ENCODE results near the gene RNASEH2B. TPM values are rescaled to one million over a fixed set of nuclear protein-coding genes. Genes with fewer than 3 reads are reported as not detected.

The RNASEH2B gene
- total RNA-seq, 2 experiments from 2014 or later, result 68.4 to 81.3 TPM

DNA sequence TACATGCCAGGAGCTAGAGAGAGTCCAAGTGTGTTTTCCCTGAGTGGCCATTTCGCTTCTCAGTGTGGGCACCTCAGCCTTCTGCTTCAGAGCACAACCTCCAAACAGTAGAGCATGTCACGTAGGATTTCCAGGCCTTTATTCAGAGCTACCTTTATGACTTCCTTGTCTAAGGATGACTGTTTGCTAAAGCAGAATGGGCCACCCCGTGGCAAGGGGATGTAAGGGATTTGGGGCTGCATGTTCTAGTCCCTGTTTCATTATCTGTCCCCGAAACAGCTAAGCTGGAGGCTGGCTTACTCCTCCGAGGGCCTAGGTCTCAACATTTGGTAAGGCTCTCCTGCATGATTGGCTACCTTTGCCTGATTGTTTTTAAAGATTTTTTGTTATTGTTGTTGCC is 6.0 kb downstream of the RNASEH2B start:
- Mint-ChIP-seq H3K4me3 (no peak overlapping the region), H3K27me3 (no peaks in the 10 kb centered on the region), H3K4me1 (peaks cover 71% of the 10 kb centered on the region), H3K36me3 (peaks cover 35% of the 10 kb centered on the region), H3K27ac (no peak overlapping the region), H3K9me3 (no peaks in the 10 kb centered on the region)
- peak; percentile 15 for DNase-seq

GRCh38 chr13:50916701-50917184 is 7.2 kb downstream of the RNASEH2B start:
- Mint-ChIP-seq H3K27ac (peak overlapping the region; percentile 77), H3K9me3 (peaks cover under 1% of the 10 kb centered on the region), H3K36me3 (peaks cover 40% of the 10 kb centered on the region), H3K4me3 (no peak overlapping the region), H3K27me3 (no peaks in the 10 kb centered on the region), H3K4me1 (peaks cover 66% of the 10 kb centered on the region)
- DNase-seq, result no peak

DNA sequence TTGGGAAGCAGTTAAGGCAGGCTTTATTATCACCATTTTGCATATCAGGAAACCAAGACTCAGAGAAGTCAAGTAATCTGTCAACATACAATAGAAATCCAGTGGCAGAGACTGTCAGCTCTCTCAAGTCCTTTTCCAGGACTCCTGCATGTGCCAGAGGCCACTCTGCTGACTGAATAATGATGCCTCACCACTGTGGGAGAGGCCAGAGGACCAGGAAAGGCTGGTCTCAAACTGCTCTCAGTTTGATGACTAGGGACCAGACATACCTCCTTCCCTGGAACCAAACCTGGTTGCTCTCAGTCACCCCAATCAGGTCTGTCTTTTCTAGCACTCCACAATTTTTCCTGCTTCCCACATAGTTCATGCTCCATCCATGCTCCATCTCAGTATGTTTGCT is 8.0 kb downstream of the RNASEH2B start:
- peaks cover 48% of the 10 kb centered on the region for H3K36me3 Mint-ChIP-seq
- no peak overlapping the region for H3K27ac Mint-ChIP-seq
- peaks cover 59% of the 10 kb centered on the region for H3K4me1 Mint-ChIP-seq
- no peak for DNase-seq
- H3K9me3 Mint-ChIP-seq, result peaks cover 9% of the 10 kb centered on the region
- H3K27me3 Mint-ChIP-seq, result no peaks in the 10 kb centered on the region
- no peak overlapping the region for H3K4me3 Mint-ChIP-seq

DNA sequence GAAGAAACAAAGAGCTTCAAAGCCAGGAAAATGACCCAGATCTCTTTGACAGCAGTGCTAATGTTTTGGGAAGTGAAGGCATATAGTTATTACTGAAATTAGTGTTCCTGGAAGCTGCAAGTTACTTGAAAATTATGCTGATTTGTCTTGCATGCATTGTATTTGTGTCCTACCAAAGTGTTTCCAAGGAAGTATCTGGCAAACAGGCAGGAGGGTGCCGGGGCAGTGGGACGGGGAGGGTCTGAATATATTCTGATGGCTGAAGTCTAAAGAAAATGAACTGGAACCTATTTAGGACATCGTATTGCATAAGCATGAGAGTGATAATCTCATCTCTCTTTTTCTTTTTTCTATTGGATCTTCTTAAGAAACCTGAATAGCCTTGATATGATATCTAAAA is 9.0 kb downstream of the RNASEH2B start:
- H3K36me3 Mint-ChIP-seq, result peaks cover 58% of the 10 kb centered on the region
- H3K4me1 Mint-ChIP-seq, result peaks cover 54% of the 10 kb centered on the region
- no peak overlapping the region for H3K4me3 Mint-ChIP-seq
- no peak overlapping the region for H3K27ac Mint-ChIP-seq
- no peak for DNase-seq
- peaks cover 19% of the 10 kb centered on the region for H3K9me3 Mint-ChIP-seq
- H3K27me3 Mint-ChIP-seq, result no peaks in the 10 kb centered on the region

DNA sequence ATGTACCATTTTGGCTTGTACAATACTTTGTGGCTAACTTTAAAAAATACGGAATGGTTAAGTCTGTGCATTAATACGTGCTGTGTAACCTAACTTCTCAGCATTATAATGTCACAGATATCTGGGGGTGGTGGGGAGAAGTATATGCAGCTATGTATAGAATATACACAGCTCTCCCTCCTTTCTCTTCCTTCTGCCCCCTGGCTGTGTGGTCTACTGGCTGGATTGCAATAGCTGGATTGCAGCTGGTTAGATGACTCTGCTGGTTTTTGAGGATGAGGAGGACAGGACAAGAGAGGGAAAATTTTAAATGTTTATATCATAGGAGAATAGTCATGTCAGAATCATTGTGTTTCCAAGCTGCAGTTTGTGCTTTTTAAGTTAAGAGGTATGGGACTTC is 9.7 kb downstream of the RNASEH2B start:
- peaks cover 49% of the 10 kb centered on the region for H3K4me1 Mint-ChIP-seq
- H3K27ac Mint-ChIP-seq, result no peak overlapping the region
- H3K27me3 Mint-ChIP-seq, result no peaks in the 10 kb centered on the region
- peaks cover 64% of the 10 kb centered on the region for H3K36me3 Mint-ChIP-seq
- peaks cover 23% of the 10 kb centered on the region for H3K9me3 Mint-ChIP-seq
- H3K4me3 Mint-ChIP-seq, result no peak overlapping the region
- no peak for DNase-seq

- Mint-ChIP-seq H3K27ac (no peak overlapping the region), H3K4me3 (no peak overlapping the region), H3K4me1 (peaks cover 37% of the 10 kb centered on the region), H3K36me3 (peaks cover 66% of the 10 kb centered on the region), H3K9me3 (peaks cover 29% of the 10 kb centered on the region), H3K27me3 (no peaks in the 10 kb centered on the region)
- no peak for DNase-seq
Measured at GRCh38 chr13:50921706-50922105, 12.1 kb downstream of the RNASEH2B start.

DNA sequence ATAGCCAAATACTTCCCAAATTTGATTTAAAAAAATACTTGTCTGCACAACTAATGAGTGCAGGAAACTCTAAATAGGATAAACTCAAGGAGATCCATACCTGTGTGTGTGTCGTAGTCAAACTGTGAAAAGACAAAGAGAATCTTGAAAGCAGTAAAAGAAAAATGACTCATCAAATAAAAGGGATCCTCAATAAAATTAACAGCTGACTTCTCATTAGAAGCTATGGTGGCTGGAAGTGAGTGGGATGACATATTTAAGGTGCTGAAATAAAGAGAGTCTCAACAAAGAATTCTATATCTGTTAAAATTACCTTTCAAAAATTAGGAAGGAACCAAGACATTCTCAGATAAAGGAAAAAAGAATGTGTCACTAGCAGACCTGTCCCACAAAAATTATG is 13.7 kb downstream of the RNASEH2B start:
- Mint-ChIP-seq H3K4me1 (peaks cover 32% of the 10 kb centered on the region), H3K9me3 (peaks cover 29% of the 10 kb centered on the region), H3K4me3 (no peak overlapping the region), H3K27me3 (no peaks in the 10 kb centered on the region), H3K36me3 (peaks cover 60% of the 10 kb centered on the region), H3K27ac (no peak overlapping the region)
- DNase-seq, result no peak

DNA sequence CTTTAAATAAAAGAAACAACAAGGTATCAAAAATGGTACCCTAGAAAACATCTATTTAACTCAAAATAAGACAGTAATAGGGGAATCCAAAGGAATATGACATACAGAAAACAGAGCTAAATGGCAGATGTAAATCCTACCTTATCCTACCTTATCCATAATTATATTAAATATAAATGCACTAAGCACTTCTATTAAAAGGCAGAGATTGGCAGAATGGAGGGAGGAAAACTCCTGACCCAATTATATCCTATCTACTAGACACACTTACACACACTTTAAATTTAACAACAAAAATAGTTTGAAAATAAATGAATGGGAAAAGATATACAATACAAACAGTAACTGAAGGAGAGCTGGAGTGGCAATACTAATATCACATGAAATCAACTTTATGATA is 14.4 kb downstream of the RNASEH2B start:
- H3K4me3 Mint-ChIP-seq, result no peak overlapping the region
- no peak for DNase-seq
- H3K4me1 Mint-ChIP-seq, result peaks cover 29% of the 10 kb centered on the region
- no peak overlapping the region for H3K27ac Mint-ChIP-seq
- peaks cover 57% of the 10 kb centered on the region for H3K36me3 Mint-ChIP-seq
- no peaks in the 10 kb centered on the region for H3K27me3 Mint-ChIP-seq
- peaks cover 29% of the 10 kb centered on the region for H3K9me3 Mint-ChIP-seq

DNA sequence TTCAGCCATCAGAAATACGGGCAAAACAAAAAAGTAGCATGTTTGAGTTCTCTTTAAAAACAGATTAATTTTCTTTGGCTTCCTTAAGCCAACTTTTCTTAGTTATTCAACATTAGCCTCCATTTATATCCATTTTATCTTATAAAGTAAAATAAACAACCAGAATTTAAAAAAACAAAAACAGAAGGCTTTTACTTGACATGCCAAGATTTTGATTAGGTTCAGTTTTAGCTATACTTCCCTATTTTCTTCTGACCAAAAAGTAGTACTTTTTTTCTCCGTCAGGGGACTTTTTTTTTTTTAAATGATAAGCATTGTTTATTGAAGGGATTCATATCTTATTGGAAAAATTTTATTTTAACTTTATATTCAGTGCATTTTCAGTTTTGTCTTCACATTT is 18.1 kb downstream of the RNASEH2B start:
- Mint-ChIP-seq H3K36me3 (peaks cover 45% of the 10 kb centered on the region), H3K27ac (no peak overlapping the region)

GRCh38 chr13:50928102-50928501 is 18.5 kb downstream of the RNASEH2B start:
- Mint-ChIP-seq H3K4me1 (peaks cover 25% of the 10 kb centered on the region), H3K27ac (no peak overlapping the region), H3K9me3 (peaks cover 15% of the 10 kb centered on the region), H3K4me3 (no peak overlapping the region), H3K36me3 (peaks cover 41% of the 10 kb centered on the region), H3K27me3 (no peaks in the 10 kb centered on the region)
- no peak for DNase-seq

More for the DNA sequence above, 18.1 kb downstream of the RNASEH2B start:
- H3K4me3 Mint-ChIP-seq, result no peak overlapping the region
- DNase-seq, result no peak
- peaks cover 25% of the 10 kb centered on the region for H3K4me1 Mint-ChIP-seq
- H3K27me3 Mint-ChIP-seq, result no peaks in the 10 kb centered on the region
- H3K9me3 Mint-ChIP-seq, result peaks cover 19% of the 10 kb centered on the region

GRCh38 chr13:50928659-50929462 is 19.3 kb downstream of the RNASEH2B start:
- Mint-ChIP-seq H3K36me3 (peaks cover 36% of the 10 kb centered on the region), H3K27ac (no peak overlapping the region), H3K27me3 (no peaks in the 10 kb centered on the region), H3K9me3 (peaks cover 8% of the 10 kb centered on the region), H3K4me3 (no peak overlapping the region), H3K4me1 (peaks cover 25% of the 10 kb centered on the region)
- no peak for DNase-seq

- DNase-seq, result no peak
- Mint-ChIP-seq H3K4me1 (peaks cover 16% of the 10 kb centered on the region), H3K27ac (no peak overlapping the region), H3K9me3 (peaks cover 4% of the 10 kb centered on the region), H3K36me3 (peaks cover 56% of the 10 kb centered on the region), H3K27me3 (no peaks in the 10 kb centered on the region), H3K4me3 (no peak overlapping the region)
Measured at GRCh38 chr13:50932091-50932490, 22.5 kb downstream of the RNASEH2B start.

DNA sequence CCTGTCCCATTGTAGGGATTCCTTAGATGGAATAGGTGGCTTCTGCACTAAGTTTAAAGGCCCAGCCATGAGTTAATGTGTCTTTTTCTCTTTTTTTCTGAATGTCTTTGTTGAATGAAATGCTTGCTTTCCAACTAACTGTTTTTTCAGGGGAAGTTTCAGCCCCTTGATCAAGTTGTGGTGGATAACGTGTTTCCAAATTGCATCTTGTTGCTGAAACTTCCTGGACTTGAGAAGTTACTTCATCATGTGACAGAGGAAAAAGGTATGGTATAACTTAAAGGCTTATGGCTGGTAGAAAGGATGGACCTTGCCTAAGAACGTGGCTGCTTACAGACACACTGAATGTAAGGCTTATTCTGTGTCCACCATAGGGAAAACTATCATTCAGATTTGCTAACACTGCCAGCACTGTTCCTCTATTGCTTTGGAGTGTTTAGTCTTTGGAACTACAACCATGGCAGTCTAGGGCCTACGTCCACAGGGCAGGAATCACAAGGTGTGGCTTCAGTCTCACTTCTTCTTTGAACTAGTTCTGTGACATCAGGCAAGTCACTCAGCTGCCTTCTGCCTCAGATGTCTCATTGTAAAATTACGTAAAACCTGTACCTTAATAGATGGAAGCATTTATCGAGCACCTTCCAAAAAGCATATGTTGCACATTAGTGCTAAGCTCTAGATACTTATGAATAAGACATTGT is 25.3 kb downstream of the RNASEH2B start:
- DNase-seq, result no peak
- no peak overlapping the region for H3K4me3 Mint-ChIP-seq
- H3K36me3 Mint-ChIP-seq, result peaks cover 60% of the 10 kb centered on the region
- no peaks in the 10 kb centered on the region for H3K4me1 Mint-ChIP-seq
- H3K9me3 Mint-ChIP-seq, result peaks cover 4% of the 10 kb centered on the region
- H3K27ac Mint-ChIP-seq, result no peak overlapping the region
- no peaks in the 10 kb centered on the region for H3K27me3 Mint-ChIP-seq

GRCh38 chr13:50936679-50937078 is 27.1 kb downstream of the RNASEH2B start:
- H3K27ac Mint-ChIP-seq, result no peak overlapping the region
- H3K27me3 Mint-ChIP-seq, result no peaks in the 10 kb centered on the region
- DNase-seq, result no peak
- H3K4me3 Mint-ChIP-seq, result no peak overlapping the region
- H3K36me3 Mint-ChIP-seq, result peaks cover 57% of the 10 kb centered on the region
- peaks cover 1% of the 10 kb centered on the region for H3K4me1 Mint-ChIP-seq
- H3K9me3 Mint-ChIP-seq, result peaks cover 4% of the 10 kb centered on the region

GRCh38 chr13:50940509-50940908 is 30.9 kb downstream of the RNASEH2B start:
- Mint-ChIP-seq H3K36me3 (peaks cover 38% of the 10 kb centered on the region), H3K9me3 (peaks cover 4% of the 10 kb centered on the region), H3K4me1 (peaks cover 5% of the 10 kb centered on the region), H3K27me3 (no peaks in the 10 kb centered on the region), H3K27ac (peak overlapping the region; percentile 34), H3K4me3 (no peak overlapping the region)
- no peak for DNase-seq
